Lower leg skin (tissue), 3 donors: ENCODE data around the gene KTN1.

Experiments used
- CTCF ChIP-seq, 3 donors: fragments of 450-650 bp; IDR thresholded peaks; one replicate each; pipeline ENCODE4 v1.5.1; 2016; ENCODE audit warnings: antibody characterized with exemption in 3 of 3, mild to moderate bottlenecking in 3 of 3, moderate library complexity in 2 of 3
- POLR2A ChIP-seq, 2 donors: fragments of 450-650 bp; IDR thresholded peaks; one replicate each; pipeline ENCODE4 v1.6.1; 2016 to 2017; ENCODE audit warnings: antibody characterized with exemption in 2 of 2, mild to moderate bottlenecking in 1 of 2, moderate library complexity in 1 of 2

- no peak for TF ChIP-seq CTCF (IDR thresholded peaks at IDR 0.05)
- no peak for TF ChIP-seq POLR2A (IDR thresholded peaks at IDR 0.05)
Observed at GRCh38 chr14:55730592-55731310, 150.7 kb downstream of the KTN1 start.
